HepG2 (cell line): Measurements from ENCODE around the gene PPP1R12A. TPM values are rescaled to one million over a fixed set of nuclear protein-coding genes. Genes with fewer than 3 reads are reported as not detected.

Experiments
- ATF2 ChIP-seq: sonication (generic); formaldehyde crosslinking; IDR thresholded peaks from 2 replicates; pipeline ENCODE4 v1.4.0; 2020; ENCODE audit warnings: missing genetic modification reagents
- CEBPB ChIP-seq: IDR thresholded peaks from 2 replicates; pipeline ENCODE4 v1.6.1; 2011; ENCODE audit warnings: low read depth, low read length, improper control_type of control experiment, borderline replicate concordance
- ELF3 ChIP-seq: IDR thresholded peaks from 2 replicates; pipeline ENCODE4 v1.6.1; 2016; ENCODE audit warnings: missing genetic modification reagents, missing compliant biosample characterization
- MTA1 ChIP-seq: sonication (generic); formaldehyde crosslinking; IDR thresholded peaks from 2 replicates; pipeline ENCODE4 v1.4.0; 2020; ENCODE audit warnings: missing genetic modification reagents, mild to moderate bottlenecking, borderline replicate concordance
- TEAD3 ChIP-seq: optimal IDR thresholded peaks from 2 replicates; pipeline ENCODE3; 2016; ENCODE audit warnings: borderline replicate concordance
- TFDP2 ChIP-seq: sonication (generic); formaldehyde crosslinking; IDR thresholded peaks from 2 replicates; pipeline ENCODE4 v1.4.0; 2020; ENCODE audit warnings: missing genetic modification reagents
- ZNF143 ChIP-seq: sonication (generic); formaldehyde crosslinking; IDR thresholded peaks from 2 replicates; pipeline ENCODE4 v1.4.0; 2020; ENCODE audit warnings: missing genetic modification reagents
- ZNF512B ChIP-seq: sonication (generic); formaldehyde crosslinking; IDR thresholded peaks from 2 replicates; pipeline ENCODE4 v1.5.1; 2020; ENCODE audit warnings: missing genetic modification reagents, mild to moderate bottlenecking, borderline replicate concordance
- ZNF552 ChIP-seq: sonication (generic); formaldehyde crosslinking; IDR thresholded peaks from 2 replicates; pipeline ENCODE4 v1.9.0; 2022; ENCODE audit warnings: missing genetic modification reagents, mild to moderate bottlenecking, borderline replicate concordance
- ZNF629 ChIP-seq: sonication (generic); formaldehyde crosslinking; conservative IDR thresholded peaks from 2 replicates; pipeline ENCODE4 v1.5.0; 2020; ENCODE audit warnings: missing genetic modification reagents
- ZNF784 ChIP-seq: sonication (generic); formaldehyde crosslinking; IDR thresholded peaks from 2 replicates; pipeline ENCODE4 v1.5.1; 2020; ENCODE audit warnings: missing genetic modification reagents, mild to moderate bottlenecking, borderline replicate concordance
- polyA plus RNA-seq, 8 experiments: library from polyadenylated mRNA; depleted of rRNA in 3 of 8; stranded (reverse) in 7 of 8; unstranded in 1 of 8; fragments of >200 nt; fragmentation: Illumina TruSeq in 4 of 8; extraction: Trizol in 4 of 8; gene quantifications; 2 replicates each; pipeline versions ENCODE4 v1.2.1 to v1.2.3, GENCODE V29; 2011 to 2016; ENCODE audit warnings: low read depth in 4 of 8, missing spikeins in 1 of 8, mixed read lengths in 1 of 8; ENCODE audit not compliant: insufficient read depth in 1 of 8
- total RNA-seq, 5 experiments: library from RNA; depleted of rRNA; stranded (reverse); fragments of >200 nt; fragmentation: Illumina TruSeq; extraction: Trizol; gene quantifications; 2 replicates each; pipeline ENCODE4 v1.2.3, GENCODE V29; 2016; ENCODE audit warnings: low read depth in 1 of 5

The PPP1R12A gene
- total and polyA plus RNA-seq, 2 of the 13 experiments (the other 11 are each of a cell fraction or from before 2014, with no cell fraction given), result 23.8 to 50.0 TPM

- TF ChIP-seq TFDP2 (CRISPR knock-in tag) (no peak), TEAD3 (CRISPR knock-in tag) (no peak), ZNF552 (CRISPR knock-in tag) (no peak), ZNF143 (CRISPR knock-in tag) (no peak), ZNF629 (CRISPR knock-in tag) (no peak), ZNF784 (CRISPR knock-in tag) (no peak), MTA1 (CRISPR knock-in tag) (no peak), CEBPB (no peak), ELF3 (CRISPR knock-in tag) (no peak), ZNF512B (CRISPR knock-in tag) (no peak), ATF2 (CRISPR knock-in tag) (no peak)
Observed at GRCh38 chr12:79921786-79922185, 13.1 kb downstream of the PPP1R12A start (continued).
